ENCODE results near the gene TRIM66. TPM values are rescaled to one million over a fixed set of nuclear protein-coding genes. Genes with fewer than 3 reads are reported as not detected.

The TRIM66 gene
- total RNA-seq, 2 donors from 2014 or later: 2.8 to 10.5 TPM

DNA sequence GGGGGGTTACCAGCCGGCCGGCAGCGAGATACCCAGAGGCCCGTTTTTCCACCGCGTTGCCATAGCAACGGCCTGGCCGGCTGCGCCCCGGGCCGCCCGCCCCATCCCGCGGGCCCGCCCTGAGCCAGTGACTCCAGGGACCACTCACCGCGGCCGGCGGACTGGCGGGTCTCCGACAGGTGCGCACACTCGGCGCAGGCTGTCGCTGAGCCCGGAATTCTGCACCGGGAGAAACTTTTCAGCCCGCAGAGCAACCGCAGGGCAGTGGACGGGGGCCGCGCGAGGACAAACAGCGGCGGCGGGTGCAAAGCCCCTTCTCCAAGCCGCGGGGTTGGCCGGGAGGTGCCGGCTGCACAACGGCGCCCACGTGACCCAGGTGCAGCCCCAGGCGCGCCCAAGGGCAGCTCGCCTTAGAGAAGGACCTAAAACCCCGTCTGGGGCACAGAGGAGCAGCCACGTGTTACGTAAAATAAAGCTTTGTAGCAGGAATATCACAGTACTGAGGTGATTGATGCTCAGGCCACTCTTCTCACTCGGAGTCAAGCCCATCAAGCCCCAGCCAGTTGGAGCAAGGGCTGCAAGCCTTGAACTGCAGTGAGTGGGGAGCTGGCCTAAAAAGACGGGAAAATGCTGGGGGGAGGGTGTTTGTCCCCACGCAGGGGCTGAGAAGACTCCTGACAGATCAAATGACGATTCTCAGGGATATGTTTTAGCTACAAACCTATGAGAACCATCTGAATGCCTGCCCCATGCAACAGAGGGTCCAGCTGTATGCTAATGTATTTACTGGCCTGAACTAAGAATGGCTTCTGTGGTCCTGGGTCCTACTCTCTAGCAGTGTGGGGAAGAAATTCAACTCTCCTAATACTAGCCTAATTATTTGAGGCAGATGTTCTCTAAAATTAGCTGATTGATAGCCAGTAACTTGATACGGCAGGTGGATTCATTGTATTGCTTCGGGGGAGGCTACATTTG is 88.2 kb downstream of the TRIM66 start, which contains the start of gene STK33:
Gene STK33 (minus strand): TSS at position 294 of the 975 bp plus-strand sequence. CDS start 119,323 bp downstream, outside the sequence.
- intact Hi-C loops (cut with DNase I): no loop called here
- DNase-seq (ENCODE audit: low spot score): no peak

DNA sequence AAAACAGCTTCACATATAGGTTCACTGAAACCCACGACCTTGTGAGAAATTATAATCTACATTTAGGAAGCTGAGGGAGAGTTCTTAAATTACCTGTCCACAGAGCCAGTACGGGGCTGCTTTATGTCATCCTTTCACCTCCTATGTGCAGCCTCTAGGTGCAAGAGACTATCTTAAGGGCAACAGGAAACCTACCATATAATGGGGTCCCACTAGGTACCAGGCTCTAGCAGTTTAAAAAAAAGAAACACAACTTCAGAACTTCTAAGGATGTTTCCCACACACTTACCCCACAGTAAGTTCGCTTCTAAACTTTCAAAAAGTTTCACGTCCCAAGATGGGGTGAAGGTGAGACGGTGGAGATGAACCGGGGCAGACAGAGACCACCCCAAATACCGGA is 89.0 kb downstream of the TRIM66 start:
- intact Hi-C loops (cut with DNase I): no loop called here
- H3K4me1 ChIP-seq (replicated peaks): no peaks in the 10 kb centered on the region
- H3K4me3 ChIP-seq: peak overlapping the region; percentile 42 to 48
- no peaks in the 10 kb centered on the region for H3K27me3 ChIP-seq (replicated peaks; ENCODE audit: insufficient read depth)
- H3K27ac ChIP-seq: peak overlapping the region in 1 of 2 donors; percentile 32
- DNase-seq (ENCODE audit: low spot score): no peak
- H3K9me3 ChIP-seq: no peaks in the 10 kb centered on the region
- H3K36me3 ChIP-seq: no peaks in the 10 kb centered on the region
- 10% methylated on average over 7 of the region's 7 CpGs for WGBS
- TF ChIP-seq, protein P1, sequence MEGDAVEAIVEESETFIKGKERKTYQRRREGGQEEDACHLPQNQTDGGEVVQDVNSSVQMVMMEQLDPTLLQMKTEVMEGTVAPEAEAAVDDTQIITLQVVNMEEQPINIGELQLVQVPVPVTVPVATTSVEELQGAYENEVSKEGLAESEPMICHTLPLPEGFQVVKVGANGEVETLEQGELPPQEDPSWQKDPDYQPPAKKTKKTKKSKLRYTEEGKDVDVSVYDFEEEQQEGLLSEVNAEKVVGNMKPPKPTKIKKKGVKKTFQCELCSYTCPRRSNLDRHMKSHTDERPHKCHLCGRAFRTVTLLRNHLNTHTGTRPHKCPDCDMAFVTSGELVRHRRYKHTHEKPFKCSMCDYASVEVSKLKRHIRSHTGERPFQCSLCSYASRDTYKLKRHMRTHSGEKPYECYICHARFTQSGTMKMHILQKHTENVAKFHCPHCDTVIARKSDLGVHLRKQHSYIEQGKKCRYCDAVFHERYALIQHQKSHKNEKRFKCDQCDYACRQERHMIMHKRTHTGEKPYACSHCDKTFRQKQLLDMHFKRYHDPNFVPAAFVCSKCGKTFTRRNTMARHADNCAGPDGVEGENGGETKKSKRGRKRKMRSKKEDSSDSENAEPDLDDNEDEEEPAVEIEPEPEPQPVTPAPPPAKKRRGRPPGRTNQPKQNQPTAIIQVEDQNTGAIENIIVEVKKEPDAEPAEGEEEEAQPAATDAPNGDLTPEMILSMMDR (IDR thresholded peaks at IDR 0.05): no peak
- TF ChIP-seq POLR2A (IDR thresholded peaks at IDR 0.05) (no peak), POLR2AphosphoS5 (IDR thresholded peaks at IDR 0.05) (no peak)

More for the DNA sequence above, 88.2 kb downstream of the TRIM66 start, which contains the start of gene STK33:
- WGBS: 4% methylated on average over 55 of the region's 55 CpGs
- no peaks in the 10 kb centered on the region for H3K4me1 ChIP-seq (replicated peaks)
- H3K36me3 ChIP-seq: no peaks in the 10 kb centered on the region
- no peaks in the 10 kb centered on the region for H3K27me3 ChIP-seq (replicated peaks; ENCODE audit: insufficient read depth)
- no peaks in the 10 kb centered on the region for H3K9me3 ChIP-seq
- TF ChIP-seq POLR2AphosphoS5 (IDR thresholded peaks at IDR 0.05) (no peak), POLR2A (IDR thresholded peaks at IDR 0.05) (no peak)
- TF ChIP-seq, protein P1 (IDR thresholded peaks at IDR 0.05): no peak
- H3K4me3 ChIP-seq: peak within 1 kb of the TSS; percentile 42 to 48
- peak within 1 kb of the TSS in 1 of 2 donors; percentile 32 for H3K27ac ChIP-seq

DNA sequence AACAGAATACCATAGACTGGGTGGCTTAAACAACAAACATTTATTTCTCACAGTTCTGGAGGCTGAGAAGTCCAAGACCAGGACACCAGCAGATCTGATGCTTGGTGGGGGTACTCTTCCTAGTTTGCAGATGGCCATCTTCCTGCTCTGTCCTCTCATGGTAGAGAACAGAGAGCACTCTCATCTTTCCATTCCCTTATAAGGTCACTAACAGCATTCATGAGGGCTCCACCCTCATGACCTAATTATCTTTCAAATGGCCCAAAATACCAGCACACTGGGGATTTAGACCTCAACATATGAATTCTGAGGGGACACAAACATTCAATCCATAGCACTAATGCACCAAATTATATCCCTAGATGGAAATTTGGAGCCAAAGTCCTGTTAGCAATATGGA is 94.5 kb downstream of the TRIM66 start:
- TF ChIP-seq POLR2AphosphoS5 (IDR thresholded peaks at IDR 0.05) (no peak), POLR2A (IDR thresholded peaks at IDR 0.05) (no peak)
- TF ChIP-seq, protein P1 (IDR thresholded peaks at IDR 0.05): no peak
- intact Hi-C loops (cut with DNase I): no loop called here
- no peaks in the 10 kb centered on the region for H3K27me3 ChIP-seq (replicated peaks; ENCODE audit: insufficient read depth)
- no peak for DNase-seq (ENCODE audit: low spot score)
- no peaks in the 10 kb centered on the region for H3K4me1 ChIP-seq (replicated peaks)
- no peaks in the 10 kb centered on the region for H3K9me3 ChIP-seq
- no peak overlapping the region for H3K27ac ChIP-seq
- H3K36me3 ChIP-seq: no peaks in the 10 kb centered on the region
- H3K4me3 ChIP-seq: no peak overlapping the region

DNA sequence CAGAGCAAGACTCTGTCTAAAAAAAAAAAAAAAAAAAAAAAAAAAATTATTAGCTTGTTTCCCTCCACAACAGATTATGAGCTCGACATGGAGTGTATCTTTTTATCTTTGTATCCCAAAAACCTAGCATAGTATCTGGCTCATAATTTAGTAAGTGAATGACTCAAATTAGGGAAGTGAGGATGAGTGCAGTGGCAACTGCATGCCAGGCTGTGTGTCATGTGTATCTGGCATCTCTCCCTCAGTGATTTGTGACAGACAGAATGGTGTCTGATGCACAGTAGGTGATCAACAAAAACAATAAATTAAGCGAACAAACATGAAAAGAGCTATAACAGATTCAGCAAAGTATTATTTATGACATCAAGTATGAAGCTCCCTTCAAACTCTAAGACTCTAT is 95.7 kb downstream of the TRIM66 start:
- Histone ChIP-seq H3K27me3 (replicated peaks; ENCODE audit: insufficient read depth) (no peaks in the 10 kb centered on the region), H3K9me3 (no peaks in the 10 kb centered on the region), H3K27ac (no peak overlapping the region), H3K4me3 (no peak overlapping the region), H3K4me1 (replicated peaks) (no peaks in the 10 kb centered on the region), H3K36me3 (no peaks in the 10 kb centered on the region)
- 76% methylated on average over 2 of the region's 2 CpGs for WGBS
- intact Hi-C loops (cut with DNase I): no loop called here
- TF ChIP-seq POLR2AphosphoS5 (IDR thresholded peaks at IDR 0.05) (no peak), POLR2A (IDR thresholded peaks at IDR 0.05) (no peak)
- TF ChIP-seq, protein P1 (IDR thresholded peaks at IDR 0.05): no peak
- no peak for DNase-seq (ENCODE audit: low spot score)
